ENCODE results near the gene SLC37A4. TPM values are rescaled to one million over a fixed set of nuclear protein-coding genes. Genes with fewer than 3 reads are reported as not detected.

The SLC37A4 gene
- total and polyA plus RNA-seq, 2 of the 8 experiments (the other 6 are each of a cell fraction or from before 2014, with no cell fraction given) = 35.1 to 91.9 TPM

- WGBS, 2 experiments (ENCODE audit: extremely low coverage in 1 of 2, insufficient coverage in 1 of 2, insufficient read length in 1 of 2, insufficient replicate concordance in 2 of 2, low coverage in 1 of 2, low lambda C conversion rate in 2 of 2, missing lambda C conversion rate in 1 of 2) = 95% methylated on average over 7 of the region's 7 CpGs; no CpG with 5 or more reads in 1 of the 2 experiments
- Histone ChIP-seq H2BK120ac (replicated peaks; ENCODE audit: low read depth, low read length) (no peak overlapping the region), H3K36me3 (ENCODE audit: control insufficient read depth in 2 of 4, insufficient read depth in 4 of 4, low read length in 3 of 4) (peaks cover 57 to 85% (median 80%) of the 10 kb centered on the region in 4 experiments), H2AK5ac (ENCODE audit: low read depth, low read length) (no peak overlapping the region), H3K23me2 (ENCODE audit: low read depth, low read length) (no peaks in the 10 kb centered on the region; the same call in 1 of the 2 replicates), H3K27me3 (replicated peaks in 1 of 4; ENCODE audit: control insufficient read depth in 3 of 4, extremely low read depth in 1 of 4, insufficient read depth in 3 of 4, low read length in 3 of 4) (no peaks in the 10 kb centered on the region), H3K18ac (ENCODE audit: extremely low read depth, low read length) (no peak overlapping the region), H3K4ac (replicated peaks; ENCODE audit: insufficient read length, low read depth, low read length) (no peak overlapping the region), H3K9ac (replicated peaks in 1 of 4; ENCODE audit: extremely low read depth in 1 of 4, low read depth in 3 of 4, low read length in 3 of 4) (no peak overlapping the region), H4K8ac (ENCODE audit: extremely low read depth, insufficient read depth, low read length) (no peak overlapping the region), H4K91ac (replicated peaks; ENCODE audit: insufficient read length, low read length) (no peak overlapping the region), H4K20me1 (replicated peaks in 1 of 2; ENCODE audit: control insufficient read depth in 1 of 2, insufficient read depth in 2 of 2, low read length in 2 of 2) (peaks cover 3 to 29% of the 10 kb centered on the region in 2 experiments), H2BK5ac (ENCODE audit: low read depth, low read length) (no peak overlapping the region), H3K79me2 (ENCODE audit: control insufficient read depth in 1 of 2, insufficient read depth in 2 of 2, low read length in 2 of 2) (no peaks in the 10 kb centered on the region), H4K5ac (ENCODE audit: insufficient read length, low read depth, low read length) (no peak overlapping the region), H2BK12ac (ENCODE audit: low read depth, low read length) (no peak overlapping the region), H3K56ac (replicated peaks; ENCODE audit: insufficient read length, low read depth, low read length) (no peak overlapping the region), H3K4me2 (ENCODE audit: insufficient read depth in 1 of 2, low read depth in 2 of 2, low read length in 2 of 2) (no peak overlapping the region), H3K14ac (ENCODE audit: insufficient read length) (no peak overlapping the region), H3K4me1 (replicated peaks in 1 of 4; ENCODE audit: control insufficient read depth in 3 of 4, insufficient read depth in 4 of 4, low read length in 3 of 4) (peaks cover 0 to 3% (median 0%) of the 10 kb centered on the region in 4 experiments; a peak in 1 of 7 replicates), H2BK15ac (ENCODE audit: low read length) (no peak overlapping the region), H3K9me3 (ENCODE audit: insufficient read depth in 2 of 2, low read depth in 1 of 2, low read length in 1 of 2) (no peaks in the 10 kb centered on the region), H2BK20ac (ENCODE audit: low read length) (no peak overlapping the region), H3K79me1 (ENCODE audit: low read depth, low read length) (0 out of 2 replicates have a peak, but pooled peaks cover 5% of the 10 kb centered on the region), H3K4me3 (ENCODE audit: extremely low read depth in 1 of 4, insufficient read depth in 2 of 4, low read depth in 3 of 4, low read length in 4 of 4) (no peak overlapping the region), H3K23ac (ENCODE audit: insufficient read length) (no peak overlapping the region), H2AFZ (ENCODE audit: low read length) (no peak overlapping the region), H3K27ac (ENCODE audit: low read depth, low read length) (no peak overlapping the region)
- ChIA-PET CTCF (ENCODE audit: partially characterized antibody) (interaction anchor here (0.6 to 1.4 kb wide), 2 partner anchors 24 to 37 kb away, joined by 3 read pairs; no protein-coding TSS in a partner anchor), POLR2A (ENCODE audit: partially characterized antibody) (interaction anchor here (1.2 to 2.2 kb wide), 3 partner anchors 20 to 52 kb away, joined by 4 to 10 read pairs (median 4); partner anchors contain the start of genes RPS25 and TRAPPC4)
- DNase-seq (ENCODE audit: low read depth in 1 of 2, low spot score in 2 of 2) (no peak), FAIRE-seq (no peak)
- TF ChIP-seq RAD21 (IDR thresholded peaks at IDR 0.05 in 1 of 2, conservative IDR thresholded peaks at IDR 0.05 in 1 of 2; ENCODE audit: low read depth in 2 of 2, low read length in 2 of 2) (no peak), JUND (IDR thresholded peaks at IDR 0.05; ENCODE audit: low read length) (no peak), SIN3A (conservative IDR thresholded peaks at IDR 0.05 in 1 of 2, IDR thresholded peaks at IDR 0.05 in 1 of 2; ENCODE audit: low read depth in 1 of 2, low read length in 2 of 2) (no peak), BACH1 (IDR thresholded peaks at IDR 0.05; ENCODE audit: low read length) (no peak), SIRT6 (IDR thresholded peaks at IDR 0.05; ENCODE audit: low read length) (no peak), BRCA1 (IDR thresholded peaks at IDR 0.05; ENCODE audit: low read depth, low read length) (no peak), SP4 (IDR thresholded peaks at IDR 0.05; ENCODE audit: low read length) (no peak), EGR1 (IDR thresholded peaks at IDR 0.05; ENCODE audit: borderline replicate concordance, low read depth, low read length) (no peak), CHD2 (IDR thresholded peaks at IDR 0.05; ENCODE audit: low read length) (no peak), E2F6 (IDR thresholded peaks at IDR 0.05) (no peak), POLR2A (IDR thresholded peaks at IDR 0.05; ENCODE audit: control extremely low read depth in 1 of 2, low read depth in 2 of 2, low read length in 2 of 2) (no peak), JUN (IDR thresholded peaks at IDR 0.05; ENCODE audit: low read depth, low read length) (no peak), RNF2 (IDR thresholded peaks at IDR 0.05; ENCODE audit: borderline replicate concordance, low read depth, low read length, missing control alignments, poor library complexity, severe bottlenecking) (no peak)
Measured at GRCh38 chr11:119049081-119049480, 18.4 kb upstream of the SLC37A4 start.
